KMS-11 (cell line): ENCODE results near the gene KLHL5.

ENCODE experiments used
- H2AFZ ChIP-seq: fragments of 200-600 bp; sonication (generic); 2 replicates; pipeline ENCODE4 v1.6.1; 2016; ENCODE audit warnings: antibody characterized with exemption, mixed run types, low read depth
- H3K27ac ChIP-seq: fragments of 200-600 bp; sonication (generic); 2 replicates; pipeline ENCODE4 v1.6.1; 2016; ENCODE audit warnings: mild to moderate bottlenecking, mixed run types
- H3K27me3 ChIP-seq: fragments of 200-600 bp; sonication (generic); 2 replicates; pipeline ENCODE4 v1.6.1; 2017; ENCODE audit warnings: mild to moderate bottlenecking, low read depth, mixed run types, moderate library complexity; ENCODE audit not compliant: insufficient read depth
- H3K36me3 ChIP-seq: fragments of 200-600 bp; sonication (generic); 2 replicates; pipeline ENCODE4 v1.6.1; 2017; ENCODE audit warnings: mild to moderate bottlenecking, mixed run types; ENCODE audit not compliant: insufficient read depth
- H3K4me1 ChIP-seq: fragments of 200-600 bp; sonication (generic); 2 replicates; pipeline ENCODE4 v1.6.1; 2016; ENCODE audit warnings: mild to moderate bottlenecking, low read depth, mixed run types; ENCODE audit not compliant: poor library complexity, severe bottlenecking
- H3K4me2 ChIP-seq: fragments of 200-600 bp; sonication (generic); 2 replicates; pipeline ENCODE4 v1.7.0; 2016; ENCODE audit warnings: mild to moderate bottlenecking, mixed run types
- H3K4me3 ChIP-seq: fragments of 200-600 bp; sonication (generic); IDR thresholded peaks from 2 replicates; pipeline ENCODE4 v1.6.1; 2017; ENCODE audit warnings: low read depth, low read length, mixed read lengths; ENCODE audit not compliant: insufficient read depth
- H3K79me2 ChIP-seq: fragments of 200-600 bp; sonication (generic); 2 replicates; pipeline ENCODE4 v1.6.1; 2016; ENCODE audit warnings: low read depth, mixed run types; ENCODE audit not compliant: insufficient read depth
- H3K9ac ChIP-seq: fragments of 200-600 bp; sonication (generic); 2 replicates; pipeline ENCODE4 v1.6.1; 2016; ENCODE audit warnings: mild to moderate bottlenecking, mixed run types
- H4K20me1 ChIP-seq: fragments of 200-600 bp; sonication (generic); 2 replicates; pipeline ENCODE4 v1.6.1; 2016; ENCODE audit warnings: mild to moderate bottlenecking, mixed run types; ENCODE audit not compliant: insufficient read depth
- TF ChIP-seq, protein P1 (sequence below): fragments of 200-600 bp; sonication (generic); conservative IDR thresholded peaks from 2 replicates; pipeline ENCODE4 v1.6.1; 2017; ENCODE audit warnings: low read depth, mild to moderate bottlenecking, antibody characterized with exemption, low read length, moderate library complexity, mixed read lengths

Gene KLHL5

DNA sequence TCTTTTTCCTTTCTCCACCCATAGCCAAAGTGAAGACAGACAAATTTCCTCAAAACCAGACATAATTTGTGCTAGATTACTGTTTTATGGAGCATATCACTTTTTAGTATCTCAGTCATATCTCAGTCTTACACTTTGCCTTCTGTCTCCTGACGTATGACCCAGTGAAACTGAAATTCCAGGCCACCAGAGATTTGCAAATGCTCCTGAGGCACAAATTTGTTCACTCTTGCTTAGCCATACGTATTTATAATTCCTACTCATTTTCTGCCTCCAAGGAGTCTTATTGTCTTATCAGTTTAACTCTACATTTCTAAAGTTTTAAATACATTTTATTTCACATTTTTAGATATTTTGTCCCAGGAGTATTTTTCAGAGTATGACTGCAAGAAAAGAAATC lies 39.8 kb upstream of the KLHL5 start:
- Histone ChIP-seq H3K9ac (no peak overlapping the region), H3K36me3 (no peaks in the 10 kb centered on the region), H3K27me3 (no peaks in the 10 kb centered on the region), H3K4me1 (no peaks in the 10 kb centered on the region), H3K27ac (no peak overlapping the region), H3K4me3 (no peak overlapping the region), H3K4me2 (no peak overlapping the region), H3K79me2 (no peaks in the 10 kb centered on the region), H4K20me1 (no peaks in the 10 kb centered on the region), H2AFZ (no peak overlapping the region)
- TF ChIP-seq, protein P1, sequence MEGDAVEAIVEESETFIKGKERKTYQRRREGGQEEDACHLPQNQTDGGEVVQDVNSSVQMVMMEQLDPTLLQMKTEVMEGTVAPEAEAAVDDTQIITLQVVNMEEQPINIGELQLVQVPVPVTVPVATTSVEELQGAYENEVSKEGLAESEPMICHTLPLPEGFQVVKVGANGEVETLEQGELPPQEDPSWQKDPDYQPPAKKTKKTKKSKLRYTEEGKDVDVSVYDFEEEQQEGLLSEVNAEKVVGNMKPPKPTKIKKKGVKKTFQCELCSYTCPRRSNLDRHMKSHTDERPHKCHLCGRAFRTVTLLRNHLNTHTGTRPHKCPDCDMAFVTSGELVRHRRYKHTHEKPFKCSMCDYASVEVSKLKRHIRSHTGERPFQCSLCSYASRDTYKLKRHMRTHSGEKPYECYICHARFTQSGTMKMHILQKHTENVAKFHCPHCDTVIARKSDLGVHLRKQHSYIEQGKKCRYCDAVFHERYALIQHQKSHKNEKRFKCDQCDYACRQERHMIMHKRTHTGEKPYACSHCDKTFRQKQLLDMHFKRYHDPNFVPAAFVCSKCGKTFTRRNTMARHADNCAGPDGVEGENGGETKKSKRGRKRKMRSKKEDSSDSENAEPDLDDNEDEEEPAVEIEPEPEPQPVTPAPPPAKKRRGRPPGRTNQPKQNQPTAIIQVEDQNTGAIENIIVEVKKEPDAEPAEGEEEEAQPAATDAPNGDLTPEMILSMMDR, result no peak

DNA sequence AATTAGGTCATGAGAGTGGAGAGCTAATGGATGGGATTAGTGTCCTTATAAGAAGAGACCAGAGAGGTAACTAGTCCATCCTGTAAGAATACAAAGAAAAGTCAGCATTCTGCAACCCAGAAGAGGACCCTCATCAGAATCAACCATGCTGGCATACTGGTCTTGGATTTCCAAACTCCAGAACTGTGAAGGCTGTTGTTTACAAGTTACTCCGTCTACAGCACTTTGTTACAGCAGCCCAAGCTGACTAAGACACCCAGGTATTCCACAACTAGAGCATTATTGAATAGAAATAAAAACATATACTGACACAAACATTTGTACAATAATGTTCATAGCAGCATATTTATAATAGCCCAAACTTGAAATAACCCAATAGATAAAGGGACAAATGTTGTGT lies 39.0 kb upstream of the KLHL5 start:
- no peaks in the 10 kb centered on the region for H3K27me3 ChIP-seq
- H2AFZ ChIP-seq, result no peak overlapping the region

DNA sequence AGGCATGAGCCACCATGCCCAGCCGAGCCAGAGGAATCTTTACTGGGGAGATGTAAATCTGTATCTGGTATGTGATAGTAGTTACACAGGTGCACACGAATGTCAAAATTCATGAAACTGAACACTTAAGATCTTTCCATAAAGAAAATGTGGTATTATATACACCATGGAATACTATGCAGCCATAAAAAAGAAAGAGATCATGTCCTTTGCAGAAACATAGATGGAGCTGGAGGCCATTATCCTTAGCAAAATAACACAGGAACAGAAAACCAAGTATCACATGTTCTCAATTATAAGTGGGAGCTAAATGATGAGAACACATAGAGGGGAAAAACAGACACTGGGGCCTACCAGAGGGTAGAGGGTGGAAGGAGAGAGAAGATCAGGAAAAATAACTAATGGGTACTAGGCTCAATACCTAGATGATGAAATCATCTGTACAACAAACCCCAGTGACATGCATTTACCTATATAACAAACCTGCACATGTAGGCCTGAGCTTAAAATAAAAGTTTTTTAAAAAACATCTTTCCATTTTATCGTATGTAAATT lies 37.6 kb upstream of the KLHL5 start:
- TF ChIP-seq, protein P1, result no peak
- Histone ChIP-seq H2AFZ (no peak overlapping the region), H3K79me2 (no peaks in the 10 kb centered on the region)

More for the DNA sequence above, 39.0 kb upstream of the KLHL5 start:
- Histone ChIP-seq H3K4me3 (no peak overlapping the region), H4K20me1 (no peaks in the 10 kb centered on the region), H3K4me2 (no peak overlapping the region), H3K9ac (no peak overlapping the region), H3K4me1 (no peaks in the 10 kb centered on the region), H3K36me3 (no peaks in the 10 kb centered on the region), H3K27ac (no peak overlapping the region), H3K79me2 (no peaks in the 10 kb centered on the region)
- TF ChIP-seq, protein P1, result no peak

DNA sequence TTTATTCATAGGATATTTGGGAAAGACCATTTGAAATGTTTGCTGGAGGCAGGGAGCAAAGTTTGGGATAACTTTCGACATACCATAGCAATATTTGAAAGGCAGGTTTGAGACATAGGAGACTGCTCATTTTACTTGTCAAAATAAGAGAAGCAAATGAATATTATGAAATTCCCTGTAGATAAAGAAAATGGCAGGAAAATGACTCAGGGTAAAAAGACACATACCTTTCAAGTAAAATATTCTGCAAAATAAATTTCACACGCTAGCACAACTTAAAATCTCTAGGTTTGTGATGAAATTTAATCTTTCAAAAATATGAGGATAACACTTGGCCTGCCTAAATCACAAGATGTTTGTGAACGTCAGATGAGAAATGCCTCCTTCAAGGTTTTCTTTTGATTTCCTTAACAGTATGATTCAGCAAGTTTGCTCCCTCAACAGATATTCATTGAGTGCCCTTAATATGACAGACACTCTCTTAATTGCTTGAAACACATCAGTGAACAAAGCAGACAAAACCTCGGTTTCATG lies 36.4 kb upstream of the KLHL5 start:
- H3K4me3 ChIP-seq, result no peak overlapping the region
- H3K27ac ChIP-seq, result no peak overlapping the region
- H3K79me2 ChIP-seq, result no peaks in the 10 kb centered on the region
- no peak overlapping the region for H3K9ac ChIP-seq
- no peaks in the 10 kb centered on the region for H3K4me1 ChIP-seq
- H2AFZ ChIP-seq, result no peak overlapping the region
- no peaks in the 10 kb centered on the region for H3K36me3 ChIP-seq
- no peaks in the 10 kb centered on the region for H3K27me3 ChIP-seq
- H3K4me2 ChIP-seq, result no peak overlapping the region
- H4K20me1 ChIP-seq, result no peaks in the 10 kb centered on the region
- TF ChIP-seq, protein P1, result no peak

More for the DNA sequence above, 37.6 kb upstream of the KLHL5 start:
- Histone ChIP-seq H4K20me1 (no peaks in the 10 kb centered on the region), H3K4me3 (no peak overlapping the region), H3K9ac (no peak overlapping the region), H3K4me2 (no peak overlapping the region), H3K27me3 (no peaks in the 10 kb centered on the region), H3K4me1 (no peaks in the 10 kb centered on the region), H3K36me3 (no peaks in the 10 kb centered on the region), H3K27ac (no peak overlapping the region)
